OCI-LY1 (cell line): Measurements from ENCODE around the gene DOCK2.

Experiments used
- H2AFZ ChIP-seq: fragments of 200-600 bp; sonication (generic), shearing (Covaris generic); 2 replicates; pipeline ENCODE4 v1.6.0; 2014; ENCODE audit warnings: antibody characterized with exemption, mild to moderate bottlenecking, low read length
- H3F3A ChIP-seq: fragments of 200-600 bp; sonication (generic), shearing (Covaris generic); 2 replicates; pipeline ENCODE4 v1.6.0; 2014; ENCODE audit warnings: mild to moderate bottlenecking, antibody characterized with exemption, low read length, moderate library complexity; ENCODE audit not compliant: insufficient read depth
- H3K27ac ChIP-seq: fragments of 200-600 bp; sonication (generic); 2 replicates; pipeline ENCODE4 v1.5.1; 2014; ENCODE audit warnings: low read length, mixed run types, mild to moderate bottlenecking, low read depth; ENCODE audit not compliant: poor library complexity, severe bottlenecking
- H3K27me3 ChIP-seq: fragments of 200-600 bp; sonication (generic); 2 replicates; pipeline ENCODE4 v1.6.0; 2014; ENCODE audit warnings: antibody characterized with exemption, mild to moderate bottlenecking, low read length, moderate library complexity; ENCODE audit not compliant: insufficient read depth
- H3K36me3 ChIP-seq: fragments of 200-600 bp; sonication (generic); 2 replicates; pipeline ENCODE4 v1.6.1; 2014; ENCODE audit warnings: mild to moderate bottlenecking, antibody characterized with exemption, low read length, moderate library complexity, mixed read lengths; ENCODE audit not compliant: insufficient read depth
- H3K4me1 ChIP-seq: fragments of 200-600 bp; sonication (generic); 2 replicates; pipeline ENCODE4 v1.5.1; 2014; ENCODE audit warnings: mild to moderate bottlenecking, low read length, moderate library complexity; ENCODE audit not compliant: insufficient read depth, severe bottlenecking
- H3K4me2 ChIP-seq: fragments of 200-600 bp; sonication (generic), shearing (Covaris generic); 2 replicates; pipeline ENCODE4 v1.6.1; 2014; ENCODE audit warnings: low read length
- H3K4me3 ChIP-seq: fragments of 200-600 bp; sonication (generic); 2 replicates; pipeline ENCODE4 v1.5.1; 2014; ENCODE audit warnings: low read length, low read depth, mild to moderate bottlenecking, mixed read lengths; ENCODE audit not compliant: poor library complexity, severe bottlenecking
- H3K79me2 ChIP-seq: fragments of 200-600 bp; shearing (Covaris generic); 2 replicates; pipeline ENCODE4 v1.6.1; 2016; ENCODE audit warnings: mixed run types, low read length, mixed read lengths; ENCODE audit not compliant: insufficient read depth
- H3K9ac ChIP-seq: fragments of 200-600 bp; sonication (generic), shearing (Covaris generic); 2 replicates; pipeline ENCODE4 v1.6.1; 2014; ENCODE audit warnings: mild to moderate bottlenecking, low read length, mixed read lengths
- H3K9me2 ChIP-seq: fragments of 200-600 bp; sonication (generic), shearing (Covaris generic); 2 replicates; pipeline ENCODE4 v1.6.1; 2014; ENCODE audit warnings: low read depth, mild to moderate bottlenecking, low read length, mixed read lengths
- H3K9me3 ChIP-seq: fragments of 200-600 bp; shearing (Covaris generic); 2 replicates; pipeline ENCODE4 v1.6.1; 2014; ENCODE audit warnings: low read length, mixed read lengths
- H4K20me1 ChIP-seq: fragments of 200-600 bp; sonication (generic), shearing (Covaris generic); 2 replicates; pipeline ENCODE4 v1.6.0; 2016; ENCODE audit warnings: mild to moderate bottlenecking, low read length; ENCODE audit not compliant: insufficient read depth
- CTCF ChIP-seq: fragments of 200-600 bp; sonication (generic), shearing (Covaris generic); IDR thresholded peaks from 2 replicates; pipeline ENCODE4 v1.5.1; 2017; ENCODE audit warnings: mild to moderate bottlenecking, antibody characterized with exemption, low read length, moderate library complexity, mixed read lengths
- EZH2 ChIP-seq: fragments of 200-600 bp; sonication (generic), shearing (Covaris generic); IDR thresholded peaks from 2 replicates; pipeline ENCODE4 v1.8.0; 2017; ENCODE audit warnings: borderline replicate concordance, mixed run types, mild to moderate bottlenecking, antibody characterized with exemption, low read length, moderate library complexity, mixed read lengths

DOCK2 gene

GRCh38 chr5:169592937-169593650, 44.0 kb upstream of the DOCK2 start:
- H3K36me3 ChIP-seq, result peaks cover 97% of the 10 kb centered on the region
- no peaks in the 10 kb centered on the region for H3F3A ChIP-seq
- H3K4me3 ChIP-seq, result no peak overlapping the region
- no peak overlapping the region for H3K4me2 ChIP-seq
- H3K27me3 ChIP-seq, result no peaks in the 10 kb centered on the region
- no peaks in the 10 kb centered on the region for H3K79me2 ChIP-seq
- H4K20me1 ChIP-seq, result no peaks in the 10 kb centered on the region
- no peak for TF ChIP-seq EZH2
- TF ChIP-seq CTCF, result no peak
- no peak overlapping the region for H2AFZ ChIP-seq
- H3K27ac ChIP-seq, result no peak overlapping the region
- H3K4me1 ChIP-seq, result no peaks in the 10 kb centered on the region
- H3K9ac ChIP-seq, result no peak overlapping the region
- H3K9me3 ChIP-seq, result no peaks in the 10 kb centered on the region
- H3K9me2 ChIP-seq, result no peaks in the 10 kb centered on the region

GRCh38 chr5:169595172-169595820, 41.8 kb upstream of the DOCK2 start:
- Histone ChIP-seq H3K9me3 (no peaks in the 10 kb centered on the region), H3F3A (no peaks in the 10 kb centered on the region), H3K4me2 (no peak overlapping the region), H3K4me1 (no peaks in the 10 kb centered on the region), H3K9me2 (no peaks in the 10 kb centered on the region), H3K79me2 (no peaks in the 10 kb centered on the region), H2AFZ (no peak overlapping the region), H3K9ac (no peak overlapping the region), H3K4me3 (no peak overlapping the region), H3K36me3 (peaks cover 96% of the 10 kb centered on the region), H3K27me3 (no peaks in the 10 kb centered on the region), H3K27ac (no peak overlapping the region), H4K20me1 (no peaks in the 10 kb centered on the region)
- no peak for TF ChIP-seq EZH2
- TF ChIP-seq CTCF, result no peak

- no peak overlapping the region for H3K27ac ChIP-seq
- H3K4me3 ChIP-seq, result no peak overlapping the region
- no peaks in the 10 kb centered on the region for H3K79me2 ChIP-seq
- H3K9me3 ChIP-seq, result no peaks in the 10 kb centered on the region
- H3K9ac ChIP-seq, result no peak overlapping the region
- H4K20me1 ChIP-seq, result no peaks in the 10 kb centered on the region
- H3K4me1 ChIP-seq, result no peaks in the 10 kb centered on the region
- H3F3A ChIP-seq, result no peaks in the 10 kb centered on the region
- no peaks in the 10 kb centered on the region for H3K27me3 ChIP-seq
- H3K4me2 ChIP-seq, result no peak overlapping the region
- no peak overlapping the region for H2AFZ ChIP-seq
- no peaks in the 10 kb centered on the region for H3K9me2 ChIP-seq
- peaks cover 95% of the 10 kb centered on the region for H3K36me3 ChIP-seq
- TF ChIP-seq EZH2 (no peak), CTCF (no peak)
Measured at GRCh38 chr5:169599451-169599850, 37.6 kb upstream of the DOCK2 start.
